ENCODE results near the gene BUD31. TPM values are rescaled to one million over a fixed set of nuclear protein-coding genes. Genes with fewer than 3 reads are reported as not detected.

The BUD31 gene
- total and polyA plus RNA-seq, 10 of the 15 experiments (the other 5 are each of a cell fraction or from before 2014, with no cell fraction given) = 74.2 to 317 (median 130) TPM

DNA sequence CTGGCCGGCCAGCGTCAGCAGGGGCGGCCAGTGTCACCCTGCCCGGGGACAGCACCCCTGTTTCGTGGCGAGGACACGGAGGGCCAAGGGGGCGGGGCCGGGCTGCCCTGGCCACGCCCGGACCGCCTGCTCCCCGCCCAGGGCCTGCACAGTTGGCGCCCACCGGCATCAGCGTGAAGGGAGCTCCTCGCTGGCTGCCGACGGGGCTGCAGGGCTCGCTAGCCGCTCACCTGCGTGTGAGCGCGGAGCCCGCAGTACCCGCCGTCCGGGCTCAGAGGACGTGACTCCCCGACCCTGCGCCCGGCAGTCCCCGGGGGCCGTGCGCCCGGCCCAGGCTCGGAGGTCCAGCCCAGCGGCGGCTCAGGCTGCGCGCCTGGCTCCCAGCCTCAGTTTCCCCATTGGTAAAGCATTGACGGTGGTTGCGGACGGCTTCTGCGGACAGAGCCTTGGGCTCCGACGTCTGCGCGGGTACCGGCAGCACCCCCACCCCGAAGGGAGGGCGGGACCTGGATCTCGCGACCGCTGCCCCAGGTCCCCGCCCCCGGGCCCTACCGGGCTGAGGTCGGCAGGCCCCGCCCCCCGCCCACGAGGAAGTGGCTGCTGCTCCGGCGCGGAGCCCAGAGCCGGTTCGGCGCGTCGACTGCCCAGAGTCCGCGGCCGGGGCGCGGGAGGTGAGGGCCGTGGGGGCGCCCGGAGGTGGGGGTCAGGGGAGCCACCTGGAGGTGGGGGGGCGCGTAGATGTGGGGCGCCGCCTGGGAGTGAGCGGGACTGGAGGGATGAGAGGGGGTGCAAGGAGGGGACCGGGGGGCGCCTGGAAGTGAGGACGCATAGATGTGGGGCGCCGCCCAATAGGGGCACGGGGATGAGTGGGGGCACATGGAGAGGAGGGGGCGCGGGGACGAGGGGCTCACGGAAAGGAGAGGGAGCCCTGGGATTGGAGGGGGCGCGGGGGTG, 34.4 kb upstream of the BUD31 start, which contains the start of gene ARPC1B (continued):
- TF ChIP-seq, protein P1, sequence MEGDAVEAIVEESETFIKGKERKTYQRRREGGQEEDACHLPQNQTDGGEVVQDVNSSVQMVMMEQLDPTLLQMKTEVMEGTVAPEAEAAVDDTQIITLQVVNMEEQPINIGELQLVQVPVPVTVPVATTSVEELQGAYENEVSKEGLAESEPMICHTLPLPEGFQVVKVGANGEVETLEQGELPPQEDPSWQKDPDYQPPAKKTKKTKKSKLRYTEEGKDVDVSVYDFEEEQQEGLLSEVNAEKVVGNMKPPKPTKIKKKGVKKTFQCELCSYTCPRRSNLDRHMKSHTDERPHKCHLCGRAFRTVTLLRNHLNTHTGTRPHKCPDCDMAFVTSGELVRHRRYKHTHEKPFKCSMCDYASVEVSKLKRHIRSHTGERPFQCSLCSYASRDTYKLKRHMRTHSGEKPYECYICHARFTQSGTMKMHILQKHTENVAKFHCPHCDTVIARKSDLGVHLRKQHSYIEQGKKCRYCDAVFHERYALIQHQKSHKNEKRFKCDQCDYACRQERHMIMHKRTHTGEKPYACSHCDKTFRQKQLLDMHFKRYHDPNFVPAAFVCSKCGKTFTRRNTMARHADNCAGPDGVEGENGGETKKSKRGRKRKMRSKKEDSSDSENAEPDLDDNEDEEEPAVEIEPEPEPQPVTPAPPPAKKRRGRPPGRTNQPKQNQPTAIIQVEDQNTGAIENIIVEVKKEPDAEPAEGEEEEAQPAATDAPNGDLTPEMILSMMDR (IDR thresholded peaks at IDR 0.05 in 2 of 3, conservative IDR thresholded peaks at IDR 0.05 in 1 of 3; ENCODE audit: control insufficient read depth in 2 of 3, extremely low read depth in 1 of 3, insufficient read depth in 1 of 3, low read depth in 3 of 3, low read length in 3 of 3) = no peak
- TF ChIP-seq ATF3 (IDR thresholded peaks at IDR 0.05; ENCODE audit: borderline replicate concordance, extremely low read depth, low read depth, low read length) (no peak), SUPT20H (IDR thresholded peaks at IDR 0.05; ENCODE audit: borderline replicate concordance, control insufficient read depth, low read depth, low read length) (no peak), ATF7 (IDR thresholded peaks at IDR 0.05; ENCODE audit: low read depth) (no peak), POLR2AphosphoS5 (IDR thresholded peaks at IDR 0.05; ENCODE audit: low read length) (peak; percentile 63; the same call in 1 of the 2 replicates), TCF3 (IDR thresholded peaks at IDR 0.05; ENCODE audit: borderline replicate concordance, insufficient read depth, low read depth, low read length) (0 out of 2 replicates have a peak, but pooled peaks have one; percentile 27), SP1 (IDR thresholded peaks at IDR 0.05; ENCODE audit: low read depth, low read length) (peak; percentile 5), ZNF384 (IDR thresholded peaks at IDR 0.05; ENCODE audit: borderline replicate concordance, low read depth, low read length) (no peak), ZNF207 (IDR thresholded peaks at IDR 0.05; ENCODE audit: borderline replicate concordance) (no peak), ZBTB40 (IDR thresholded peaks at IDR 0.05; ENCODE audit: borderline replicate concordance) (no peak)
- TF ChIP-seq, protein P2, sequence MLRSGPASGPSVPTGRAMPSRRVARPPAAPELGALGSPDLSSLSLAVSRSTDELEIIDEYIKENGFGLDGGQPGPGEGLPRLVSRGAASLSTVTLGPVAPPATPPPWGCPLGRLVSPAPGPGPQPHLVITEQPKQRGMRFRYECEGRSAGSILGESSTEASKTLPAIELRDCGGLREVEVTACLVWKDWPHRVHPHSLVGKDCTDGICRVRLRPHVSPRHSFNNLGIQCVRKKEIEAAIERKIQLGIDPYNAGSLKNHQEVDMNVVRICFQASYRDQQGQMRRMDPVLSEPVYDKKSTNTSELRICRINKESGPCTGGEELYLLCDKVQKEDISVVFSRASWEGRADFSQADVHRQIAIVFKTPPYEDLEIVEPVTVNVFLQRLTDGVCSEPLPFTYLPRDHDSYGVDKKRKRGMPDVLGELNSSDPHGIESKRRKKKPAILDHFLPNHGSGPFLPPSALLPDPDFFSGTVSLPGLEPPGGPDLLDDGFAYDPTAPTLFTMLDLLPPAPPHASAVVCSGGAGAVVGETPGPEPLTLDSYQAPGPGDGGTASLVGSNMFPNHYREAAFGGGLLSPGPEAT (IDR thresholded peaks at IDR 0.05; ENCODE audit: low read depth) = no peak
- TF ChIP-seq, protein P3, sequence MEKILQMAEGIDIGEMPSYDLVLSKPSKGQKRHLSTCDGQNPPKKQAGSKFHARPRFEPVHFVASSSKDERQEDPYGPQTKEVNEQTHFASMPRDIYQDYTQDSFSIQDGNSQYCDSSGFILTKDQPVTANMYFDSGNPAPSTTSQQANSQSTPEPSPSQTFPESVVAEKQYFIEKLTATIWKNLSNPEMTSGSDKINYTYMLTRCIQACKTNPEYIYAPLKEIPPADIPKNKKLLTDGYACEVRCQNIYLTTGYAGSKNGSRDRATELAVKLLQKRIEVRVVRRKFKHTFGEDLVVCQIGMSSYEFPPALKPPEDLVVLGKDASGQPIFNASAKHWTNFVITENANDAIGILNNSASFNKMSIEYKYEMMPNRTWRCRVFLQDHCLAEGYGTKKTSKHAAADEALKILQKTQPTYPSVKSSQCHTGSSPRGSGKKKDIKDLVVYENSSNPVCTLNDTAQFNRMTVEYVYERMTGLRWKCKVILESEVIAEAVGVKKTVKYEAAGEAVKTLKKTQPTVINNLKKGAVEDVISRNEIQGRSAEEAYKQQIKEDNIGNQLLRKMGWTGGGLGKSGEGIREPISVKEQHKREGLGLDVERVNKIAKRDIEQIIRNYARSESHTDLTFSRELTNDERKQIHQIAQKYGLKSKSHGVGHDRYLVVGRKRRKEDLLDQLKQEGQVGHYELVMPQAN (conservative IDR thresholded peaks at IDR 0.05) = peak; percentile 82
